BJ (cell line): ENCODE measurements around the gene NUDT8. TPM values are rescaled to one million over a fixed set of nuclear protein-coding genes. Genes with fewer than 3 reads are reported as not detected.
"Not testable (repeated sequence)": the region's sequence is repeated elsewhere in the genome, so short reads cannot be mapped to it uniquely, and the experiment has no call there.

ENCODE experiments used
- CTCF ChIA-PET: fragments of 350-600 bp; formaldehyde crosslinking; extraction: SDS; loops from one replicate; lab custom pipeline; 2021; ENCODE audit warnings: antibody characterized with exemption, inconsistent platforms; lab: Yijun Ruan, JAX
- POLR2A ChIA-PET: fragments of 300-600 bp; sonication (Branson Sonifier 250); formaldehyde crosslinking; extraction: SDS; loops from one replicate; lab custom pipeline; 2021; ENCODE audit warnings: antibody characterized with exemption; lab: Charles Lee
- DNase-seq: peaks from one replicate; pipeline ENCODE4 v3.0.0-alpha.2; 2011; ENCODE audit warnings: low read depth
- H3K27me3 ChIP-seq: 2 replicates; pipeline ENCODE4 v1.6.0; 2011; ENCODE audit warnings: low read length; ENCODE audit not compliant: control insufficient read depth, insufficient read depth
- H3K36me3 ChIP-seq: 2 replicates; pipeline ENCODE4 v1.5.1; 2011; ENCODE audit warnings: low read length; ENCODE audit not compliant: control insufficient read depth, insufficient read depth
- H3K4me3 ChIP-seq: 2 replicates; pipeline ENCODE4 v1.5.1; 2011; ENCODE audit warnings: low read depth, mild to moderate bottlenecking, control low read depth, low read length
- CTCF ChIP-seq: IDR thresholded peaks from 2 replicates; pipeline ENCODE4 v1.5.1; 2011; ENCODE audit warnings: low read depth, mild to moderate bottlenecking, control low read depth, inconsistent platforms, low read length, moderate library complexity; ENCODE audit not compliant: insufficient read depth
- polyA plus RNA-seq: library from polyadenylated mRNA; depleted of rRNA; stranded (reverse); fragments of >200 nt; gene quantifications from 2 replicates; pipeline ENCODE4 v1.2.3, GENCODE V29; 2011

The NUDT8 gene
- polyA plus RNA-seq, 1 experiment = 1.7 TPM

- H3K36me3 ChIP-seq = no peaks in the 10 kb centered on the region
- H3K27me3 ChIP-seq = peaks cover 1% of the 10 kb centered on the region; the same call in 1 of the 2 replicates
- ChIA-PET CTCF (no interaction called here), POLR2A (no interaction called here)
- TF ChIP-seq CTCF = no peak
- H3K4me3 ChIP-seq = no peak overlapping the region
- no peak for DNase-seq
Measured at GRCh38 chr11:67664213-67664585, 34.5 kb upstream of the NUDT8 start.

GRCh38 chr11:67663532-67664212, 33.9 kb upstream of the NUDT8 start:
- POLR2A ChIA-PET = no interaction called here
- CTCF ChIA-PET = no interaction called here
- no peak for TF ChIP-seq CTCF

GRCh38 chr11:67662835-67663531, 33.2 kb upstream of the NUDT8 start:
- Histone ChIP-seq H3K36me3 (no peaks in the 10 kb centered on the region), H3K27me3 (peaks cover 1% of the 10 kb centered on the region; the same call in 1 of the 2 replicates), H3K4me3 (no peak overlapping the region)
- DNase-seq = no peak
- TF ChIP-seq CTCF = no peak
- ChIA-PET CTCF (interaction anchor here (1.4 kb wide), 1 partner anchor 90 kb away, joined by 5 read pairs; no protein-coding TSS in a partner anchor), POLR2A (no interaction called here)

More at GRCh38 chr11:67663532-67664212, 33.9 kb upstream of the NUDT8 start:
- peaks cover 1% of the 10 kb centered on the region; the same call in 1 of the 2 replicates for H3K27me3 ChIP-seq
- DNase-seq = no peak
- no peak overlapping the region for H3K4me3 ChIP-seq
- H3K36me3 ChIP-seq = no peaks in the 10 kb centered on the region

- no peaks in the 10 kb centered on the region for H3K36me3 ChIP-seq
- H3K27me3 ChIP-seq = peaks cover 1% of the 10 kb centered on the region; the same call in 1 of the 2 replicates
- TF ChIP-seq CTCF = no peak
- no peak for DNase-seq
- ChIA-PET POLR2A (no interaction called here), CTCF (interaction anchor here (1.4 kb wide), 1 partner anchor 90 kb away, joined by 5 read pairs; no protein-coding TSS in a partner anchor)
- H3K4me3 ChIP-seq = no peak overlapping the region
Measured at GRCh38 chr11:67662142-67662834, 32.6 kb upstream of the NUDT8 start.

- DNase-seq, H3K36me3 ChIP-seq, H3K4me3 ChIP-seq, POLR2A ChIA-PET, H3K27me3 ChIP-seq: not testable (repeated sequence)
- CTCF ChIA-PET = interaction anchor here (3.1 to 6.9 kb wide), 2 partner anchors 29 to 89 kb away, joined by 15 to 65 read pairs; partner anchors contain the start of gene NUDT8
Measured at GRCh38 chr11:67660752-67661151, 31.0 kb upstream of the NUDT8 start.

- POLR2A ChIA-PET, H3K27me3 ChIP-seq, DNase-seq, H3K4me3 ChIP-seq, H3K36me3 ChIP-seq: not testable (repeated sequence)
- CTCF ChIA-PET = interaction anchor here (0.6 to 6.9 kb wide), 18 partner anchors 9 to 1043 kb away, joined by 3 to 65 read pairs (median 4); partner anchors contain the start of genes ALDH3B2 and NUDT8
Measured at GRCh38 chr11:67659651-67660165, 30.0 kb upstream of the NUDT8 start.
